Retinal pigment epithelial cell (primary cell): Measurements from ENCODE around the gene PPP2R5A.
"Not testable (repeated sequence)": the region's sequence is repeated elsewhere in the genome, so short reads cannot be mapped to it uniquely, and the experiment has no call there.

ENCODE experiments used
- DNase-seq: peaks from one replicate; pipeline ENCODE4 v3.0.0-alpha.2; 2010; ENCODE audit warnings: low read depth
- H3K4me3 ChIP-seq: 2 replicates; pipeline ENCODE4 v1.5.1; 2011; ENCODE audit warnings: mild to moderate bottlenecking, low read length, control low read depth, moderate library complexity
- TF ChIP-seq, protein P1 (sequence below): conservative IDR thresholded peaks from 2 replicates; pipeline ENCODE4 v1.5.1; 2011; ENCODE audit warnings: low read depth, low read length, control low read depth, inconsistent platforms

PPP2R5A gene

GRCh38 chr1:212295579-212295978, 10.4 kb downstream of the PPP2R5A start:
- no peak for DNase-seq
- no peak overlapping the region for H3K4me3 ChIP-seq
- TF ChIP-seq, protein P1, sequence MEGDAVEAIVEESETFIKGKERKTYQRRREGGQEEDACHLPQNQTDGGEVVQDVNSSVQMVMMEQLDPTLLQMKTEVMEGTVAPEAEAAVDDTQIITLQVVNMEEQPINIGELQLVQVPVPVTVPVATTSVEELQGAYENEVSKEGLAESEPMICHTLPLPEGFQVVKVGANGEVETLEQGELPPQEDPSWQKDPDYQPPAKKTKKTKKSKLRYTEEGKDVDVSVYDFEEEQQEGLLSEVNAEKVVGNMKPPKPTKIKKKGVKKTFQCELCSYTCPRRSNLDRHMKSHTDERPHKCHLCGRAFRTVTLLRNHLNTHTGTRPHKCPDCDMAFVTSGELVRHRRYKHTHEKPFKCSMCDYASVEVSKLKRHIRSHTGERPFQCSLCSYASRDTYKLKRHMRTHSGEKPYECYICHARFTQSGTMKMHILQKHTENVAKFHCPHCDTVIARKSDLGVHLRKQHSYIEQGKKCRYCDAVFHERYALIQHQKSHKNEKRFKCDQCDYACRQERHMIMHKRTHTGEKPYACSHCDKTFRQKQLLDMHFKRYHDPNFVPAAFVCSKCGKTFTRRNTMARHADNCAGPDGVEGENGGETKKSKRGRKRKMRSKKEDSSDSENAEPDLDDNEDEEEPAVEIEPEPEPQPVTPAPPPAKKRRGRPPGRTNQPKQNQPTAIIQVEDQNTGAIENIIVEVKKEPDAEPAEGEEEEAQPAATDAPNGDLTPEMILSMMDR, result no peak

- TF ChIP-seq, protein P1, result no peak
- H3K4me3 ChIP-seq, result no peak overlapping the region
- DNase-seq, result no peak
Measured at GRCh38 chr1:212297338-212297737, 12.1 kb downstream of the PPP2R5A start.

- H3K4me3 ChIP-seq, result no peak overlapping the region
- no peak for DNase-seq
- TF ChIP-seq, protein P1, result no peak
Measured at GRCh38 chr1:212301580-212301979, 16.4 kb downstream of the PPP2R5A start.

DNA sequence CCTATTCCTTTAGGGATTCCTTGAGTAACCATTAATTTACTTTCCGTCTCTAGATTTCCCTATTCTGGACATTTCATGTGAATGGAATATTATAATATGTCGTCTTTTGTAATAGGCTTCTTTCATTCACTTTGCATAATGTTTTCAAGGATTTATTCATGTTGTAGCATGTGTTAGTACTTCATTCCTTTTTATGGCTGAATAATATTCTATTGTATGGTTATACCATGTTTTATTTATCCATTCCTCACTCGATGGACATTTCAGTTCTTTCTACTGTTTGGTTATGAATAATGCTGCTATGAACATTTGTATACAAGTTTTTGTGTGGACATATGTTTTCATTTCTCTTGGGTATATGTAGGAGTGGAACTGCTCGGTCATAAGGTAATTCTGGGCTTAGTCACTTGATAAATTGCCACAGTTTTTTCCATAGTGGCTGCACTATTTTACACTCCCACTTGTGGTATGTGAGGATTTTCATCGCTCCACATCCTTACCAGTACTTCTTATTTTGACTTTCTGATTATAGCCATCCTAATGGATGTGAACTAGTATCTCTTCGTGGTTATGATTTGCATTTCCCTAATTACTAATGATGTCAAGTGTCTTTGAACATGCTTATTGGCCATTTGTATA, 17.7 kb downstream of the PPP2R5A start:
- DNase-seq, result no peak
- TF ChIP-seq, protein P1, result no peak
- H3K4me3 ChIP-seq, result no peak overlapping the region

GRCh38 chr1:212305342-212305741, 20.1 kb downstream of the PPP2R5A start:
- DNase-seq, result no peak
- H3K4me3 ChIP-seq, result no peak overlapping the region
- TF ChIP-seq, protein P1, result no peak

DNA sequence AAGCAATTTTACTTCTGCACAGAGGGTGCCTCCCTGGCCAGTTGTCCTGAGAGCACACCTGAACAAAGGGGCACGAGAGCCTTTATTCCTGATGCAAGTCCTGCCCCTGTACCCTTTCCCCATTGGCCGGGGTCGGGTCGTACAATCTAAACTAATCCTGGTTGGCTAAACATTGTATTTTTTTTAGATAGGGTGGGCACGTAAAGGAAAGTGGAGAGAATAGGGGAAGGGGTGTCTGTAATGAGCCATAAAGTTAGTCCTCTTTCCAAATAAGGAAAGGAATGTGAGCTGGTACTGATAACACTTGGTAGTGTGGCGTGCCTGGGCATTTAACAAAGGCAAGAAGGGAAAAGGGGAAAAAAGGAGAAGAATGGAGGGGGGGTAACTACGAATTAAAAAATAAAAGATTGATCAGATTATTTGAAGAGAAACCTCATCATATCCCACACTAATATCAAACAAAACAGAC, 20.8 kb downstream of the PPP2R5A start:
- DNase-seq, H3K4me3 ChIP-seq: not testable (repeated sequence)

DNA sequence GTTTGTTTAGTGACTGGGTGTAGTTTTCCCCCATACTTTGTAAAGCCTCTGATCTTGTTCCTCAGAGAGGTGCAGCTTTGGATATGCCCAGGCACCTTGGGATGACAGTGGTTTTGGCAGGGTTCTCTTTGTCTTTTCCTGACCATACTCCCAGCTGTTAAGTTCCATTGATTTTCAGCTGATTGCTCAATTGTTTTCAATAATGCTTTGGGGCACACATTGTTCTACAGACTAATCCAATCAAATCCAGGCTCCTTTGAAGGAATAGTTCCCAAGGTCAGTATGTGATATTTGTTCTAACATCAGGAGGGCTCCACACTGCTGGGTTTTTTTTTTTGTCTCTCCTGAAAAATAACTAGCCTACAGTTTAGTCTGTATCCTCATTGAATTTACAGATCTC, 24.8 kb downstream of the PPP2R5A start:
- no peak for DNase-seq
- no peak overlapping the region for H3K4me3 ChIP-seq

More for the DNA sequence above, 24.8 kb downstream of the PPP2R5A start:
- TF ChIP-seq, protein P1, result no peak
